Measurements from ENCODE around the gene ALG9. TPM values are rescaled to one million over a fixed set of nuclear protein-coding genes. Genes with fewer than 3 reads are reported as not detected.
A peak's percentile ranks its signal among the peaks of the same experiment; 100 is the strongest.

The ALG9 gene
- total and polyA plus RNA-seq, 2 of the 4 experiments (the other 2 are of a cell fraction), result 20.7 to 35.7 TPM

- intact Hi-C loops (cut with micrococcal nuclease), result loop anchor here (2.0 kb wide), 1 partner anchor 164 kb away; the partner anchor contains the start of gene SIK2
Measured at GRCh38 chr11:111766834-111767142, 104.6 kb downstream of the ALG9 start.

More at GRCh38 chr11:111766834-111767142, 104.6 kb downstream of the ALG9 start:
- in situ Hi-C loops (cut with MboI; ENCODE audit: low sequenced_read_pairs), result no loop called here
- Histone ChIP-seq H2AK5ac (ENCODE audit: low read depth, low read length) (no peak overlapping the region), H2BK5ac (ENCODE audit: low read depth, low read length, poor library complexity, severe bottlenecking) (peak overlapping the region; percentile 79), H3K14ac (replicated peaks; ENCODE audit: low read depth, low read length) (peak overlapping the region; percentile 92), H3K9me3 (ENCODE audit: control insufficient read depth, insufficient read depth, low read length) (no peaks in the 10 kb centered on the region), H2AK9ac (replicated peaks; ENCODE audit: low read depth, low read length, poor library complexity) (peak overlapping the region; percentile 66), H3K9me1 (ENCODE audit: insufficient read depth, low read length) (peaks cover 3% of the 10 kb centered on the region; the same call in 1 of the 2 replicates), H4K5ac (ENCODE audit: low read depth, low read length) (peak overlapping the region; percentile 60), H2BK15ac (ENCODE audit: low read depth, low read length) (peak overlapping the region; percentile 55; the same call in 2 of the 3 replicates), H4K20me1 (ENCODE audit: insufficient read depth, low read length) (peaks cover 4% of the 10 kb centered on the region), H4K8ac (ENCODE audit: low read depth in 2 of 2, low read length in 2 of 2) (peak overlapping the region; percentile 18 to 94; a peak in 3 of 4 replicates), H2BK120ac (ENCODE audit: low read depth, low read length) (peak overlapping the region; percentile 45), H3K56ac (ENCODE audit: extremely low read depth, insufficient read depth, low read length) (peak overlapping the region; percentile 89), H3K4ac (ENCODE audit: low read depth, low read length) (peak overlapping the region; percentile 90), H3K9ac (ENCODE audit: low read depth, low read length) (peak overlapping the region; percentile 89), H3K4me3 (ENCODE audit: insufficient read depth, low read depth, low read length) (peak overlapping the region; percentile 83), H4K91ac (ENCODE audit: insufficient read depth, low read depth, low read length) (peak overlapping the region; percentile 90), H3K27me3 (ENCODE audit: control insufficient read depth, insufficient read depth, low read length) (no peaks in the 10 kb centered on the region), H3K79me1 (ENCODE audit: low read depth in 1 of 2, low read length in 2 of 2) (peaks cover 15 to 40% of the 10 kb centered on the region in 2 experiments), H3K23ac (ENCODE audit: low read depth, low read length) (peak overlapping the region; percentile 89), H2BK20ac (ENCODE audit: low read depth, low read length) (peak overlapping the region; percentile 56; the same call in 1 of the 2 replicates), H3K36me3 (ENCODE audit: control insufficient read depth, insufficient read depth, low read length) (peaks cover 16% of the 10 kb centered on the region), H3K4me2 (ENCODE audit: low read depth, low read length) (peak overlapping the region; percentile 85), H3K27ac (ENCODE audit: insufficient read depth, low read length) (peak overlapping the region; percentile 88), H2AFZ (replicated peaks; ENCODE audit: low read length, poor library complexity) (peak overlapping the region; percentile 95), H3K18ac (ENCODE audit: low read depth, low read length) (peak overlapping the region; percentile 49), H3K4me1 (ENCODE audit: control insufficient read depth, insufficient read depth, low read length) (peaks cover 8% of the 10 kb centered on the region; the same call in 1 of the 2 replicates)
- peak; percentile 48 for ATAC-seq (ENCODE audit: low read depth)
- DNase-seq, result no peak
- dilution Hi-C loops (cut with HindIII; ENCODE audit: low sequenced_read_pairs, unreplicated experiment), result no loop called here
- ChIA-PET POLR2A (ENCODE audit: unreplicated experiment) (interaction anchor here (0.8 kb wide), 1 partner anchor 33 kb away, joined by 3 read pairs; no protein-coding TSS in a partner anchor), CTCF (interaction anchor here (0.6 to 2.5 kb wide), 4 partner anchors 125 to 187 kb away, joined by 3 to 15 read pairs (median 4); no protein-coding TSS in a partner anchor)
- TF ChIP-seq RCOR1 (IDR thresholded peaks at IDR 0.05; ENCODE audit: insufficient replicate concordance, low read length) (no peak), USF2 (IDR thresholded peaks at IDR 0.05; ENCODE audit: low read depth, low read length) (no peak), CEBPB (IDR thresholded peaks at IDR 0.05; ENCODE audit: low read depth, low read length) (no peak), CHD1 (IDR thresholded peaks at IDR 0.05; ENCODE audit: low read depth, low read length) (no peak)
- no TSS peak for BruUV-seq (replicated peaks)
- WGBS, 2 experiments (ENCODE audit: extremely low coverage in 2 of 2, insufficient read length in 1 of 2), result no CpG with 5 or more reads among the region's 7 CpGs
